ENCODE measurements around the gene EPG5. TPM values are rescaled to one million over a fixed set of nuclear protein-coding genes. Genes with fewer than 3 reads are reported as not detected.

The EPG5 gene
- total and polyA plus RNA-seq, 2 of the 4 experiments (the other 2 are of a cell fraction), result 37.3 to 114 TPM

GRCh38 chr18:46009125-46009840 lies 42.2 kb upstream of the EPG5 start:
- Histone ChIP-seq H3K56ac (ENCODE audit: extremely low read depth, insufficient read depth, low read length) (no peak overlapping the region), H3K27ac (ENCODE audit: insufficient read depth, low read length) (no peak overlapping the region), H2BK5ac (ENCODE audit: low read depth, low read length, poor library complexity, severe bottlenecking) (no peak overlapping the region), H3K36me3 (ENCODE audit: control insufficient read depth, insufficient read depth, low read length) (peaks cover 22% of the 10 kb centered on the region), H3K23ac (ENCODE audit: low read depth, low read length) (no peak overlapping the region), H2AK9ac (replicated peaks; ENCODE audit: low read depth, low read length, poor library complexity) (no peak overlapping the region), H2BK20ac (ENCODE audit: low read depth, low read length) (no peak overlapping the region), H2AK5ac (ENCODE audit: low read depth, low read length) (no peak overlapping the region), H3K4me2 (ENCODE audit: low read depth, low read length) (no peak overlapping the region), H4K91ac (ENCODE audit: insufficient read depth, low read depth, low read length) (no peak overlapping the region), H3K27me3 (ENCODE audit: control insufficient read depth, insufficient read depth, low read length) (no peaks in the 10 kb centered on the region), H4K8ac (ENCODE audit: low read depth in 2 of 2, low read length in 2 of 2) (no peak overlapping the region), H2BK120ac (ENCODE audit: low read depth, low read length) (no peak overlapping the region), H3K4me3 (ENCODE audit: insufficient read depth, low read depth, low read length) (no peak overlapping the region), H3K4ac (ENCODE audit: low read depth, low read length) (no peak overlapping the region), H3K18ac (ENCODE audit: low read depth, low read length) (no peak overlapping the region), H3K9me1 (ENCODE audit: insufficient read depth, low read length) (peaks cover 8% of the 10 kb centered on the region; the same call in 1 of the 2 replicates), H3K14ac (replicated peaks; ENCODE audit: low read depth, low read length) (no peak overlapping the region), H2BK15ac (ENCODE audit: low read depth, low read length) (no peak overlapping the region), H3K79me1 (ENCODE audit: low read depth in 1 of 2, low read length in 2 of 2) (no peaks in the 10 kb centered on the region), H3K9me3 (ENCODE audit: control insufficient read depth, insufficient read depth, low read length) (no peaks in the 10 kb centered on the region), H4K20me1 (ENCODE audit: insufficient read depth, low read length) (no peaks in the 10 kb centered on the region), H3K9ac (ENCODE audit: low read depth, low read length) (no peak overlapping the region), H4K5ac (ENCODE audit: low read depth, low read length) (no peak overlapping the region), H3K4me1 (ENCODE audit: control insufficient read depth, insufficient read depth, low read length) (no peaks in the 10 kb centered on the region), H2AFZ (replicated peaks; ENCODE audit: low read length, poor library complexity) (no peak overlapping the region)
- in situ Hi-C loops (cut with MboI; ENCODE audit: low sequenced_read_pairs), result no loop called here
- DNase-seq (no peak), ATAC-seq (ENCODE audit: low read depth) (no peak)
- no peak for TF ChIP-seq POLR2A (IDR thresholded peaks at IDR 0.05; ENCODE audit: low read depth, low read length)
- TF ChIP-seq BHLHE40 (IDR thresholded peaks at IDR 0.05; ENCODE audit: low read depth, low read length), result no peak
- ChIA-PET POLR2A (ENCODE audit: unreplicated experiment) (no interaction called here), CTCF (no interaction called here)
- dilution Hi-C loops (cut with HindIII; ENCODE audit: low sequenced_read_pairs, unreplicated experiment), result no loop called here
- WGBS, 2 experiments (ENCODE audit: extremely low coverage in 2 of 2, insufficient read length in 1 of 2), result no CpG with 5 or more reads among the region's 5 CpGs
- BruUV-seq (replicated peaks), result no TSS peak
- intact Hi-C loops (cut with micrococcal nuclease), result loop anchor here (5.0 kb wide), 1 partner anchor 38 kb away; no protein-coding TSS in a partner anchor

Data from IMR-90 (cell line).